RPMI8226 (cell line): ENCODE results near the gene PNLIPRP2.

Experiments
- DNase-seq: peaks from one replicate; pipeline ENCODE4 v3.0.0-alpha.2; 2015

PNLIPRP2 gene

GRCh38 chr10:116686632-116687031 lies 65.9 kb downstream of the PNLIPRP2 start:
- no peak for DNase-seq

GRCh38 chr10:116687633-116688032 lies 66.9 kb downstream of the PNLIPRP2 start:
- no peak for DNase-seq

GRCh38 chr10:116688241-116688711 lies 67.5 kb downstream of the PNLIPRP2 start:
- DNase-seq: peak; percentile 41

- no peak for DNase-seq
Observed at GRCh38 chr10:116688741-116689495, 68.2 kb downstream of the PNLIPRP2 start.

GRCh38 chr10:116689744-116690143 lies 69.0 kb downstream of the PNLIPRP2 start:
- DNase-seq: no peak

GRCh38 chr10:116690356-116691322 lies 69.9 kb downstream of the PNLIPRP2 start:
- DNase-seq: no peak

- no peak for DNase-seq
Observed at GRCh38 chr10:116691635-116692034, 70.9 kb downstream of the PNLIPRP2 start.

- DNase-seq: no peak
Observed at GRCh38 chr10:116692225-116692624, 71.5 kb downstream of the PNLIPRP2 start.

GRCh38 chr10:116694243-116694926 lies 73.6 kb downstream of the PNLIPRP2 start:
- no peak for DNase-seq
